ENCODE data around the gene MAP4. TPM values are rescaled to one million over a fixed set of nuclear protein-coding genes. Genes with fewer than 3 reads are reported as not detected.

MAP4 gene
- total and polyA plus RNA-seq, 10 donors = 22.3 to 163 (median 100) TPM

- H3K4me3 ChIP-seq = no peak overlapping the region
- H3K27me3 ChIP-seq (replicated peaks in 1 of 7) = no peaks in the 10 kb centered on the region
Measured at GRCh38 chr3:48004694-48005093, 11.5 kb downstream of the MAP4 start.

DNA sequence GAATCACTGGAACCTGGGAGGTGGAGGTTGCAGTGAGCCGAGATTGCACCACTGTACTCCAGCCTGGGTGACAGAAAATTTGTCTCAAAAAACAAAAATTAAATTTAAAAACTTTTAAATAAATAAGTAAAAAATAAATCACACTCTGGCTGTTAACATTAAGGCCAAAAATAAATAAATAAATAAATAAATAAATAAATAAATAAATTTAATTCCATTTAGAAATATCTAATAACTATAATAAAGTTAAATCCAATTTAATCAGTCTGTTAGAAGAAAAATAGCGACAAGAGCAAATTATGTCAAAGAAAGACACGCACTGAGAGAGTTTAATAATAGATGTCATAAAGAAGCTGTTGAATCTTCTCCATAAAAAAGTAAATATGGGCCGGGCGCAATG is 13.4 kb downstream of the MAP4 start:
- Histone ChIP-seq H3K36me3 (peaks cover 0 to 10% (median 0%) of the 10 kb centered on the region in 6 donors), H3K9me3 (no peaks in the 10 kb centered on the region), H3K27ac (no peak overlapping the region), H3K27me3 (replicated peaks in 1 of 7) (no peaks in the 10 kb centered on the region), H3K4me3 (no peak overlapping the region), H3K4me1 (peaks cover 0 to 8% (median 0%) of the 10 kb centered on the region in 6 donors)
- DNase-seq = no peak
- intact Hi-C loops (cut with DNase I; ENCODE audit: low total_unique reads) = loop anchor here (10.0 kb wide), 1 partner anchor 152 kb away; no protein-coding TSS in a partner anchor
- WGBS, 5 donors = 96 to 99% (median 97%) methylated on average over 5 of the region's 5 CpGs
- TF ChIP-seq POLR2AphosphoS5 (IDR thresholded peaks at IDR 0.05) = no peak

More at GRCh38 chr3:48004694-48005093, 11.5 kb downstream of the MAP4 start:
- intact Hi-C loops (cut with DNase I; ENCODE audit: low total_unique reads) = loop anchor here (10.0 kb wide), 1 partner anchor 150 kb away; no protein-coding TSS in a partner anchor
- TF ChIP-seq POLR2A (IDR thresholded peaks at IDR 0.05) (no peak), POLR2AphosphoS5 (IDR thresholded peaks at IDR 0.05) (no peak), CTCF (IDR thresholded peaks at IDR 0.05 in 8 of 11, conservative IDR thresholded peaks at IDR 0.05 in 3 of 11) (no peak)
- H3K9me3 ChIP-seq = no peaks in the 10 kb centered on the region
- DNase-seq = no peak
- peaks cover 0 to 13% (median 0%) of the 10 kb centered on the region in 6 donors for H3K36me3 ChIP-seq
- WGBS, 5 donors = 92 to 97% (median 96%) methylated on average over 5 of the region's 5 CpGs
- H3K27ac ChIP-seq = no peak overlapping the region
- H3K4me1 ChIP-seq = peaks cover 0 to 6% (median 0%) of the 10 kb centered on the region in 6 donors

GRCh38 chr3:48001991-48002390 is 14.2 kb downstream of the MAP4 start:
- H3K27ac ChIP-seq = no peak overlapping the region

GRCh38 chr3:48000212-48000611 is 16.0 kb downstream of the MAP4 start:
- intact Hi-C loops (cut with DNase I; ENCODE audit: low total_unique reads) = loop anchor here (10.0 kb wide), 1 partner anchor 155 kb away; no protein-coding TSS in a partner anchor
- TF ChIP-seq CTCF (IDR thresholded peaks at IDR 0.05 in 8 of 11, conservative IDR thresholded peaks at IDR 0.05 in 3 of 11) (no peak), POLR2AphosphoS5 (IDR thresholded peaks at IDR 0.05) (no peak), POLR2A (IDR thresholded peaks at IDR 0.05) (no peak)
- no peaks in the 10 kb centered on the region for H3K27me3 ChIP-seq (replicated peaks in 1 of 7)
- no peak overlapping the region for H3K4me3 ChIP-seq
- H3K36me3 ChIP-seq = peaks cover 0 to 25% (median 2%) of the 10 kb centered on the region in 6 donors
- 93 to 96% (median 95%) methylated on average over 2 of the region's 2 CpGs for whole genome bisulfite sequencing, 5 donors
- peaks cover 0 to 9% (median 0%) of the 10 kb centered on the region in 6 donors for H3K4me1 ChIP-seq
- no peaks in the 10 kb centered on the region for H3K9me3 ChIP-seq
- no peak for DNase-seq
- H3K27ac ChIP-seq = no peak overlapping the region

More at GRCh38 chr3:48001991-48002390, 14.2 kb downstream of the MAP4 start:
- no peak for TF ChIP-seq POLR2AphosphoS5 (IDR thresholded peaks at IDR 0.05)
- no peak for TF ChIP-seq CTCF (IDR thresholded peaks at IDR 0.05 in 8 of 11, conservative IDR thresholded peaks at IDR 0.05 in 3 of 11)
- TF ChIP-seq POLR2A (IDR thresholded peaks at IDR 0.05) = no peak
- no peak for DNase-seq
- no peak overlapping the region for H3K4me3 ChIP-seq
- H3K9me3 ChIP-seq = no peaks in the 10 kb centered on the region
- 65 to 75% (median 74%) methylated on average over 4 of the region's 4 CpGs for WGBS, 5 donors
- intact Hi-C loops (cut with DNase I; ENCODE audit: low total_unique reads) = loop anchor here (10.0 kb wide), 1 partner anchor 153 kb away; no protein-coding TSS in a partner anchor
- no peaks in the 10 kb centered on the region for H3K27me3 ChIP-seq (replicated peaks in 1 of 7)
- H3K36me3 ChIP-seq = peaks cover 0 to 13% (median 0%) of the 10 kb centered on the region in 6 donors
- H3K4me1 ChIP-seq = peaks cover 0 to 9% (median 0%) of the 10 kb centered on the region in 6 donors
